Hepatocyte (in vitro differentiated cells): ENCODE measurements around the gene MED9. TPM values are rescaled to one million over a fixed set of nuclear protein-coding genes. Genes with fewer than 3 reads are reported as not detected.

ENCODE experiments used
- DNase-seq: peaks from one replicate; pipeline ENCODE4 v3.0.0-alpha.2; 2016; ENCODE audit warnings: low spot score
- H2AFZ ChIP-seq: fragments of 200-600 bp; sonication (generic); 2 replicates; pipeline ENCODE4 v1.6.0; 2016; ENCODE audit warnings: antibody characterized with exemption, mild to moderate bottlenecking
- H3K27ac ChIP-seq: fragments of 200-600 bp; sonication (generic); 2 replicates; pipeline ENCODE4 v1.5.1; 2016; ENCODE audit warnings: mild to moderate bottlenecking
- H3K27me3 ChIP-seq: fragments of 200-600 bp; sonication (generic); 2 replicates; pipeline ENCODE4 v1.6.1; 2016
- H3K36me3 ChIP-seq: fragments of 200-600 bp; sonication (generic); replicated peaks from 2 replicates; pipeline ENCODE4 v1.5.1; 2016; ENCODE audit warnings: low read depth; ENCODE audit not compliant: insufficient read depth
- H3K4me1 ChIP-seq: fragments of 200-600 bp; sonication (generic); 2 replicates; pipeline ENCODE4 v1.5.1; 2016; ENCODE audit warnings: mild to moderate bottlenecking, moderate library complexity; ENCODE audit not compliant: insufficient read depth
- H3K4me2 ChIP-seq: fragments of 200-600 bp; sonication (generic); 2 replicates; pipeline ENCODE4 v1.6.0; 2016
- H3K4me3 ChIP-seq: fragments of 200-600 bp; sonication (generic); 2 replicates; pipeline ENCODE4 v1.5.1; 2016; ENCODE audit warnings: mild to moderate bottlenecking
- H3K79me2 ChIP-seq: fragments of 200-600 bp; sonication (generic); 2 replicates; pipeline ENCODE4 v1.6.0; 2017; ENCODE audit warnings: mild to moderate bottlenecking
- H3K9me2 ChIP-seq: fragments of 200-600 bp; sonication (generic); replicated peaks from 2 replicates; pipeline ENCODE4 v1.6.0; 2017; ENCODE audit warnings: mild to moderate bottlenecking; ENCODE audit not compliant: insufficient read depth
- H3K9me3 ChIP-seq: fragments of 200-600 bp; sonication (generic); 2 replicates; pipeline ENCODE4 v1.5.1; 2016; ENCODE audit warnings: low read depth, mild to moderate bottlenecking
- H4K20me1 ChIP-seq: fragments of 200-600 bp; sonication (generic); 2 replicates; pipeline ENCODE4 v1.6.0; 2016; ENCODE audit warnings: mild to moderate bottlenecking; ENCODE audit not compliant: insufficient read depth, poor library complexity, severe bottlenecking
- CTCF ChIP-seq: fragments of 200-600 bp; sonication (generic); IDR thresholded peaks from 2 replicates; pipeline ENCODE4 v1.5.1; 2016; ENCODE audit warnings: antibody characterized with exemption, mild to moderate bottlenecking; ENCODE audit not compliant: poor library complexity
- EZH2 ChIP-seq: fragments of 200-600 bp; sonication (generic); IDR thresholded peaks from 2 replicates; pipeline ENCODE4 v1.6.1; 2016; ENCODE audit warnings: antibody characterized with exemption, mild to moderate bottlenecking, borderline replicate concordance
- EZH2phosphoT487 ChIP-seq: fragments of 200-600 bp; sonication (generic); IDR thresholded peaks from one replicate; pipeline ENCODE4 v1.6.1; 2018; ENCODE audit warnings: antibody characterized with exemption, mild to moderate bottlenecking, low read depth, moderate library complexity; ENCODE audit not compliant: unreplicated experiment, severe bottlenecking
- WGBS: methylation state at CpG from one replicate; pipeline ENCODE4 v1.1.6; 2016; ENCODE audit warnings: low lambda C conversion rate; ENCODE audit errors: missing lambda C conversion rate; 5-methylcytosine and 5-hydroxymethylcytosine counted together
- polyA plus RNA-seq: library from polyadenylated mRNA; unstranded; fragments of >200 nt; fragmentation: Nextera tagmentation; extraction: Ambion mirVana; gene quantifications from 2 replicates; pipeline ENCODE4 v1.2.1, GENCODE V29; 2016
- total RNA-seq: library from RNA; depleted of rRNA; stranded (reverse); fragments of >200 nt; gene quantifications from 2 replicates; pipeline ENCODE4 v1.2.3, GENCODE V29; 2014

Gene MED9
- total and polyA plus RNA-seq, 2 experiments from 2014 or later, result 17.1 to 17.3 TPM

GRCh38 chr17:17514993-17515933 is 38.5 kb downstream of the MED9 start:
- Histone ChIP-seq H4K20me1 (no peaks in the 10 kb centered on the region), H2AFZ (no peak overlapping the region), H3K4me2 (no peak overlapping the region), H3K9me2 (no peaks in the 10 kb centered on the region), H3K27me3 (no peaks in the 10 kb centered on the region), H3K79me2 (no peaks in the 10 kb centered on the region), H3K36me3 (no peaks in the 10 kb centered on the region), H3K4me3 (no peak overlapping the region), H3K4me1 (peaks cover 17% of the 10 kb centered on the region), H3K27ac (peak overlapping the region; percentile 49), H3K9me3 (no peaks in the 10 kb centered on the region)
- no peak for DNase-seq
- WGBS, result 67% methylated on average over 21 of the region's 21 CpGs
- no peak for TF ChIP-seq EZH2phosphoT487
- TF ChIP-seq CTCF, result no peak
- TF ChIP-seq EZH2, result no peak

GRCh38 chr17:17515934-17516930 is 39.4 kb downstream of the MED9 start:
- Histone ChIP-seq H3K36me3 (no peaks in the 10 kb centered on the region), H3K4me1 (peaks cover 17% of the 10 kb centered on the region), H3K79me2 (no peaks in the 10 kb centered on the region), H3K4me3 (no peak overlapping the region), H3K9me2 (no peaks in the 10 kb centered on the region), H3K27me3 (no peaks in the 10 kb centered on the region), H3K27ac (peak overlapping the region; percentile 49), H3K9me3 (no peaks in the 10 kb centered on the region), H2AFZ (no peak overlapping the region), H4K20me1 (no peaks in the 10 kb centered on the region), H3K4me2 (no peak overlapping the region)
- WGBS, result 71% methylated on average over 20 of the region's 21 CpGs
- no peak for TF ChIP-seq EZH2phosphoT487
- TF ChIP-seq EZH2, result no peak
- TF ChIP-seq CTCF, result no peak
- no peak for DNase-seq

GRCh38 chr17:17516941-17517720 is 40.3 kb downstream of the MED9 start:
- no peak for DNase-seq
- Histone ChIP-seq H3K27me3 (no peaks in the 10 kb centered on the region), H2AFZ (no peak overlapping the region), H4K20me1 (no peaks in the 10 kb centered on the region), H3K9me3 (no peaks in the 10 kb centered on the region), H3K36me3 (no peaks in the 10 kb centered on the region), H3K9me2 (no peaks in the 10 kb centered on the region), H3K79me2 (no peaks in the 10 kb centered on the region), H3K4me3 (no peak overlapping the region), H3K4me1 (peaks cover 17% of the 10 kb centered on the region), H3K4me2 (no peak overlapping the region), H3K27ac (no peak overlapping the region)
- 96% methylated on average over 14 of the region's 14 CpGs for WGBS
- TF ChIP-seq CTCF (no peak), EZH2phosphoT487 (no peak), EZH2 (no peak)
